Measurements from ENCODE around the gene PARD3B. TPM values are rescaled to one million over a fixed set of nuclear protein-coding genes. Genes with fewer than 3 reads are reported as not detected.

The PARD3B gene
- total RNA-seq, 1 donor from 2014 or later = 23.8 TPM

DNA sequence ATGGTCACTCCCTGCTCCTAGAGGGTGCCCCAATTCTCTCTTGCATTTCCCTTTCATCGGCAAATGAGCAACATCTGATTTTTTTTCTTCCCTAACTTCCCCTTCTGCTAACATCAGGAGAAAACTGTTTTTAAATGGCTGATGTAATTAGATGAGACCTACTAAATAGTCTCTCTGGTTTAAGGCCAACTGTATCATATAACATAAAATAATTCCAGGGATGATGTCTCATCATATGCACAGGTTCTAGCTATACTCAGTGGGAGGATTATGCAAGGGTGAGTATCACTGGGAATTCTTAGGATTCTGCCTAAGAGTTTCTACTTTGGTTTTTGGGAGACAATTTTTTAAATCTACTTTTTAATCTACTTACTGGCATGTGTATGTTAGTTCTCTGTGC, 193.4 kb downstream of the PARD3B start:
- DNase-seq = no peak
- no peak overlapping the region for H3K27ac ChIP-seq

DNA sequence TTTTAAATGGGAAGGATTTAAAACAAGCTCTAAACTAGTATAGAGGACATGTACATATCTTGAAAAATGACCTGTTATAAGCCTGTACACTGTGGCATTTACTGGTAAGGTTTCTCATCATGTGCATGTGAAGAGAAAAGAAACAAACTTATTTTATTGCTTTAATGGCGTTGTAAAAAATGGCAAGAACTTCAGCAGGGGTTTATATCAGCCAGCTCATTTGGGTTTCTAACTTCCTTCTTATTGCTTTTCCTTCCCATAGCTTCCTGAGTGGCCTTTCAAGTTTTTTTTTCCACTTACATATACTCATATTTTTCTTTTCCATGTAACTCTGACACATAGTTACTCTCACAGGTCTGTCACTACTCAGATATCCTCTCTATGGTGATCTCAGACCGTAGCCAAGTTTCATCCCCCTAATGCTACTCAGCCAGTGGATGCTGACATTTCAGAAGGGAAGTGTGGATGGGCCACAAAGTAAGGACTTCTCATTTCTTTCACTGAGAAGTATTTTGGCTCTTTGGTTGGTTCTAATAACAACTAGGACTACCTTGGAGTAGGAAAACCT, 198.2 kb downstream of the PARD3B start:
- no peaks in the 10 kb centered on the region for H3K4me1 ChIP-seq
- no peak overlapping the region for H3K27ac ChIP-seq
- intact Hi-C loops (cut with DNase I) = no loop called here
- TF ChIP-seq, protein P1, sequence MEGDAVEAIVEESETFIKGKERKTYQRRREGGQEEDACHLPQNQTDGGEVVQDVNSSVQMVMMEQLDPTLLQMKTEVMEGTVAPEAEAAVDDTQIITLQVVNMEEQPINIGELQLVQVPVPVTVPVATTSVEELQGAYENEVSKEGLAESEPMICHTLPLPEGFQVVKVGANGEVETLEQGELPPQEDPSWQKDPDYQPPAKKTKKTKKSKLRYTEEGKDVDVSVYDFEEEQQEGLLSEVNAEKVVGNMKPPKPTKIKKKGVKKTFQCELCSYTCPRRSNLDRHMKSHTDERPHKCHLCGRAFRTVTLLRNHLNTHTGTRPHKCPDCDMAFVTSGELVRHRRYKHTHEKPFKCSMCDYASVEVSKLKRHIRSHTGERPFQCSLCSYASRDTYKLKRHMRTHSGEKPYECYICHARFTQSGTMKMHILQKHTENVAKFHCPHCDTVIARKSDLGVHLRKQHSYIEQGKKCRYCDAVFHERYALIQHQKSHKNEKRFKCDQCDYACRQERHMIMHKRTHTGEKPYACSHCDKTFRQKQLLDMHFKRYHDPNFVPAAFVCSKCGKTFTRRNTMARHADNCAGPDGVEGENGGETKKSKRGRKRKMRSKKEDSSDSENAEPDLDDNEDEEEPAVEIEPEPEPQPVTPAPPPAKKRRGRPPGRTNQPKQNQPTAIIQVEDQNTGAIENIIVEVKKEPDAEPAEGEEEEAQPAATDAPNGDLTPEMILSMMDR (IDR thresholded peaks at IDR 0.05) = no peak
- H3K4me3 ChIP-seq = no peak overlapping the region
- H3K9me3 ChIP-seq = peaks cover 5% of the 10 kb centered on the region
- no peaks in the 10 kb centered on the region for H3K36me3 ChIP-seq
- ATAC-seq (no peak), DNase-seq (no peak)
- no peaks in the 10 kb centered on the region for H3K27me3 ChIP-seq (ENCODE audit: low read depth)

More for the DNA sequence above, 193.4 kb downstream of the PARD3B start:
- Histone ChIP-seq H3K4me3 (no peak overlapping the region), H3K4me1 (no peaks in the 10 kb centered on the region), H3K27me3 (ENCODE audit: low read depth) (no peaks in the 10 kb centered on the region), H3K36me3 (no peaks in the 10 kb centered on the region), H3K9me3 (peaks cover 11% of the 10 kb centered on the region)
- ATAC-seq = no peak
- intact Hi-C loops (cut with DNase I) = no loop called here
- TF ChIP-seq, protein P1 (IDR thresholded peaks at IDR 0.05) = no peak

DNA sequence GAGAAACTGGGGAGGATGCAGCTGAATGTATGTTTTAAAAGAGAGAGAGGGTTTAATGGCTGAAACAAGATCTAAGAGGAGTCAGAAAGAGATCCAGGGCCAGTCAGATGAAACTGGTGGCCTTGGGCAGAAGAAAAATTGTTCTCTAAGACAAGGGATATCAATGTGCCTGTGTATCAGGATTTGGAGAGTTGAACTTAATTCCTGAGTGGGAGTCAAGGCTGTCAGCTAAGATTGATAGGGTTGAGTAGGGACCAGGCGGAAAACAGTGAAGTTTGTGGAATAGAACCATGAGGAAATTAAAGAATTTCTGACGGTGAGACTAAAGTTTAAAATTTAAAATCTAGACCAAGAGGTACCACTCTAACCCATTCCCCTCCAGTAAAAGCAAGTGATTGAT, 199.2 kb downstream of the PARD3B start:
- no peak for ATAC-seq
- H3K9me3 ChIP-seq = peaks cover 5% of the 10 kb centered on the region
- no peaks in the 10 kb centered on the region for H3K36me3 ChIP-seq
- H3K27ac ChIP-seq = no peak overlapping the region
- no peak overlapping the region for H3K4me3 ChIP-seq
- DNase-seq = no peak
- intact Hi-C loops (cut with DNase I) = no loop called here
- no peaks in the 10 kb centered on the region for H3K27me3 ChIP-seq (ENCODE audit: low read depth)
- TF ChIP-seq, protein P1 (IDR thresholded peaks at IDR 0.05) = no peak
- no peaks in the 10 kb centered on the region for H3K4me1 ChIP-seq

DNA sequence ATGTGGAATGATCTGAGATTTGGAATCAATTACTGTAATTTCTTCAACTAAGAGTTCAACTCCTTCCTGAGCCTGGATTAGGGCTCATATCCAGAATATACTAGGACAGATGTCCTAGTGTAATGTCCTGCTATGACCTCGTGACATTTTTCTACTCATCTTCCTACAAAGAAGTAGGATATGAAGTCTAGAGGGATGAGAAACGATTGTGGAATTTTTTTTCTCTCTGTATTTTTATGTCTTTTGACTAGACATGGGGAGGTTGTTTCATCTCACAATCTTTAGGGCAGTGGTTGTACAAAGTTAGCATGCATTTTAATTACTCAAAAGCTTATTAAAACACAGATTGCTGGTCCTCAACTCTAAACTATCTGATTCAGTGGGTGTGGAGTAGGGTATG, 203.0 kb downstream of the PARD3B start:
- DNase-seq (no peak), ATAC-seq (no peak)
- intact Hi-C loops (cut with DNase I) = no loop called here
- no peaks in the 10 kb centered on the region for H3K27me3 ChIP-seq (ENCODE audit: low read depth)
- TF ChIP-seq, protein P1 (IDR thresholded peaks at IDR 0.05) = no peak
- no peak overlapping the region for H3K4me3 ChIP-seq
- no peaks in the 10 kb centered on the region for H3K36me3 ChIP-seq
- H3K4me1 ChIP-seq = no peaks in the 10 kb centered on the region
- no peak overlapping the region for H3K27ac ChIP-seq
- H3K9me3 ChIP-seq = no peaks in the 10 kb centered on the region

DNA sequence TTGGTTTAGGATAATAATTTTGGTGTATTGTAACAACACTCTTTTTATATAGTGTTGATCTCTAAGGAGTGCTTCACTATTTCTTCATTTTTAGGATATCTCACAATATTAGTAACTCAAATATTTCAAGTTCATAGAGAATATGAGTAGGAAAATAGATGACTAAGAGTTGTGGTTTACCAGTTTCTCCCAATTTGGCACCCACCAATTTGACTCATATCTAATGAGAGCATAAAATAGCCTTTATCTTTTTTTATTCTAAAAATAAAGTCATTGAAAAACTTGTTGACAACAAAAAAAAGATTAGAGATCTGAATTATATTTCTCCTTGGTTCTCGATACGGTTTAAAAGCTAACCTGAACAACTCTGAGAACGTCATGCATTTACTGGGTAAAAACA, 204.0 kb downstream of the PARD3B start:
- Histone ChIP-seq H3K36me3 (no peaks in the 10 kb centered on the region), H3K9me3 (no peaks in the 10 kb centered on the region), H3K27me3 (ENCODE audit: low read depth) (no peaks in the 10 kb centered on the region), H3K4me3 (no peak overlapping the region), H3K4me1 (no peaks in the 10 kb centered on the region), H3K27ac (no peak overlapping the region)
- DNase-seq (no peak), ATAC-seq (no peak)
- intact Hi-C loops (cut with DNase I) = no loop called here
- TF ChIP-seq, protein P1 (IDR thresholded peaks at IDR 0.05) = no peak

All from lower lobe of right lung (tissue), 2 donors.